BJ (cell line): ENCODE measurements around the gene SGIP1. TPM values are rescaled to one million over a fixed set of nuclear protein-coding genes. Genes with fewer than 3 reads are reported as not detected.

ENCODE experiments used
- CTCF ChIA-PET: fragments of 350-600 bp; formaldehyde crosslinking; extraction: SDS; loops from one replicate; lab custom pipeline; 2021; ENCODE audit warnings: antibody characterized with exemption, inconsistent platforms; lab: Yijun Ruan, JAX
- POLR2A ChIA-PET: fragments of 300-600 bp; sonication (Branson Sonifier 250); formaldehyde crosslinking; extraction: SDS; loops from one replicate; lab custom pipeline; 2021; ENCODE audit warnings: antibody characterized with exemption; lab: Charles Lee
- DNase-seq: peaks from one replicate; pipeline ENCODE4 v3.0.0-alpha.2; 2011; ENCODE audit warnings: low read depth
- H3K27me3 ChIP-seq: 2 replicates; pipeline ENCODE4 v1.6.0; 2011; ENCODE audit warnings: low read length; ENCODE audit not compliant: control insufficient read depth, insufficient read depth
- H3K36me3 ChIP-seq: 2 replicates; pipeline ENCODE4 v1.5.1; 2011; ENCODE audit warnings: low read length; ENCODE audit not compliant: control insufficient read depth, insufficient read depth
- H3K4me3 ChIP-seq: 2 replicates; pipeline ENCODE4 v1.5.1; 2011; ENCODE audit warnings: low read depth, mild to moderate bottlenecking, control low read depth, low read length
- CTCF ChIP-seq: IDR thresholded peaks from 2 replicates; pipeline ENCODE4 v1.5.1; 2011; ENCODE audit warnings: low read depth, mild to moderate bottlenecking, control low read depth, inconsistent platforms, low read length, moderate library complexity; ENCODE audit not compliant: insufficient read depth
- polyA plus RNA-seq: library from polyadenylated mRNA; depleted of rRNA; stranded (reverse); fragments of >200 nt; gene quantifications from 2 replicates; pipeline ENCODE4 v1.2.3, GENCODE V29; 2011

Gene SGIP1
- polyA plus RNA-seq, 1 experiment: 49.4 TPM

- Histone ChIP-seq H3K4me3 (no peak overlapping the region), H3K36me3 (no peaks in the 10 kb centered on the region), H3K27me3 (no peaks in the 10 kb centered on the region)
- no peak for TF ChIP-seq CTCF
- DNase-seq: no peak
- CTCF ChIA-PET: no interaction called here
- POLR2A ChIA-PET: no interaction called here
Observed at GRCh38 chr1:66605419-66605997, 71.6 kb downstream of the SGIP1 start.

- POLR2A ChIA-PET: no interaction called here
- DNase-seq: no peak
- no peak for TF ChIP-seq CTCF
- no peak overlapping the region for H3K4me3 ChIP-seq
- CTCF ChIA-PET: interaction anchor here (0.9 to 1.0 kb wide), 2 partner anchors 19 to 119 kb away, joined by 3 to 4 read pairs; no protein-coding TSS in a partner anchor
- no peaks in the 10 kb centered on the region for H3K36me3 ChIP-seq
- H3K27me3 ChIP-seq: no peaks in the 10 kb centered on the region
Observed at GRCh38 chr1:66606362-66607065, 72.6 kb downstream of the SGIP1 start.

DNA sequence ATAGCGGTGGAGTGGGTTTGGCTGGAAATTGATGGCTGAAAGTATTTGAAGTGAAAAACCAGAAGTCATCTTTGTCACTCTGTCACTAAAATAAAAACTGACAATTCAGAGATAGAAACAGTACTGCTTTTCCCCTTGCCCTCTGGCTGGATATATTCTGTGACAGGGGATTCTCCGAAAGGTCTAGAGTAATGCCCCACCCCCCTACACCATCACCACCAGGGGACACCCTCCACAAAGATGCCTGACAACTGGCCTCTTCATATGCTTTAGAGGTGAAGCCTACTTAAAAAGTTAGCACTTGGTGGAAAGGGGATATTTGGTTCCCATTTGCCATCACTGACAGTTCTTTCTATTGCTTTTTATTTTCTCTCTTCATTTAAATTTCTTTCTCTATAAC, 73.5 kb downstream of the SGIP1 start:
- no peaks in the 10 kb centered on the region for H3K27me3 ChIP-seq
- no peak for DNase-seq
- TF ChIP-seq CTCF: 0 out of 2 replicates have a peak, but pooled peaks have one; percentile 13
- no peak overlapping the region for H3K4me3 ChIP-seq
- CTCF ChIA-PET: interaction anchor here (0.9 to 1.0 kb wide), 2 partner anchors 20 to 118 kb away, joined by 3 to 4 read pairs; no protein-coding TSS in a partner anchor
- POLR2A ChIA-PET: no interaction called here
- no peaks in the 10 kb centered on the region for H3K36me3 ChIP-seq

DNA sequence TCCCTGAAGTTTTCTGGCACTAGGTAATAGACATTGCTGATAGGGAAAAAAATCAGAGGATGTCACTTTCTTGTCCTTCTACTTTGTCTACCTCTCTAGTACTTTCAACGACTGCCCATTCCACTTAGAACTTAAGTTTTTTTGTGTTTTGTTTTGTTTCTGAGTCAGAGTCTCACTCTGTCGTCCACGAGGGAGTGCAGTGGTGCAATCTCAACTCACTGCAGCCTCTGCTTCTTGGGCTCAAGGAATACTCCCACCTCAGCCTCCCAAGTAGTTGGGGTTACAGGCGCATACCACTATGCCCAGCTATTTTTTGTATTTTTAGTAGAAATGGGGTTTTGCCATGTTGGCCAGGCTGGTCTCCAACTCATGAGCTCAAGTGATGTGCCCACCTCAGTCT, 79.2 kb downstream of the SGIP1 start:
- TF ChIP-seq CTCF: no peak
- DNase-seq: no peak
- H3K27me3 ChIP-seq: no peaks in the 10 kb centered on the region
- ChIA-PET CTCF (interaction anchor here (1.6 kb wide), 1 partner anchor 9 kb away, joined by 5 read pairs; no protein-coding TSS in a partner anchor), POLR2A (no interaction called here)
- H3K4me3 ChIP-seq: no peak overlapping the region
- H3K36me3 ChIP-seq: no peaks in the 10 kb centered on the region
